ENCODE results near the gene LRFN2.

DNA sequence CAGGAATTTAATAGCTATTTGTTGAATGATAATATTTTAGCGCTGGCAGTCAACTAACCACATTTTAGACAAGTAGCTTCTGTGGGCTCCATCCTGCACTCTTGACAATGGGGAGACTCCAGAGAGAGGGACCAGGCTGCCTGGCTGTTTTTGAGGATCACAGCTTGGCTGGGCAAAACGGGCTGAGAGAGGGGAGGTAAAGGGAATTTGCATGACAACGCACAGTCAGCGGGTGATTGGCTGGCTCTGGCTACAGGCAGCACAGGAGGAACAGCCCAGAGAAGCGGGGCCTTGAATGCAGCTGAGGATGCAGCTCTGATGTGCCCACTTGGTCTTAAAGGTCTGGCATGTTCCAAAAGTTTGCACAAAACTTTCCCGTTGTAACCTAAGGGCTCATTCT is 41.2 kb downstream of the LRFN2 start:
- TF ChIP-seq, protein P1, sequence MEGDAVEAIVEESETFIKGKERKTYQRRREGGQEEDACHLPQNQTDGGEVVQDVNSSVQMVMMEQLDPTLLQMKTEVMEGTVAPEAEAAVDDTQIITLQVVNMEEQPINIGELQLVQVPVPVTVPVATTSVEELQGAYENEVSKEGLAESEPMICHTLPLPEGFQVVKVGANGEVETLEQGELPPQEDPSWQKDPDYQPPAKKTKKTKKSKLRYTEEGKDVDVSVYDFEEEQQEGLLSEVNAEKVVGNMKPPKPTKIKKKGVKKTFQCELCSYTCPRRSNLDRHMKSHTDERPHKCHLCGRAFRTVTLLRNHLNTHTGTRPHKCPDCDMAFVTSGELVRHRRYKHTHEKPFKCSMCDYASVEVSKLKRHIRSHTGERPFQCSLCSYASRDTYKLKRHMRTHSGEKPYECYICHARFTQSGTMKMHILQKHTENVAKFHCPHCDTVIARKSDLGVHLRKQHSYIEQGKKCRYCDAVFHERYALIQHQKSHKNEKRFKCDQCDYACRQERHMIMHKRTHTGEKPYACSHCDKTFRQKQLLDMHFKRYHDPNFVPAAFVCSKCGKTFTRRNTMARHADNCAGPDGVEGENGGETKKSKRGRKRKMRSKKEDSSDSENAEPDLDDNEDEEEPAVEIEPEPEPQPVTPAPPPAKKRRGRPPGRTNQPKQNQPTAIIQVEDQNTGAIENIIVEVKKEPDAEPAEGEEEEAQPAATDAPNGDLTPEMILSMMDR (IDR thresholded peaks at IDR 0.05): no peak
- TF ChIP-seq POLR2A (IDR thresholded peaks at IDR 0.05): no peak
